GM21786 (cell line): ENCODE data around the gene NSD1.

Source experiments
- ATAC-seq: cut with Tn5 transposase; IDR thresholded peaks from one replicate; pipeline ENCODE4 v1.9.1; 2021; ENCODE audit not compliant: unreplicated experiment

Gene NSD1

DNA sequence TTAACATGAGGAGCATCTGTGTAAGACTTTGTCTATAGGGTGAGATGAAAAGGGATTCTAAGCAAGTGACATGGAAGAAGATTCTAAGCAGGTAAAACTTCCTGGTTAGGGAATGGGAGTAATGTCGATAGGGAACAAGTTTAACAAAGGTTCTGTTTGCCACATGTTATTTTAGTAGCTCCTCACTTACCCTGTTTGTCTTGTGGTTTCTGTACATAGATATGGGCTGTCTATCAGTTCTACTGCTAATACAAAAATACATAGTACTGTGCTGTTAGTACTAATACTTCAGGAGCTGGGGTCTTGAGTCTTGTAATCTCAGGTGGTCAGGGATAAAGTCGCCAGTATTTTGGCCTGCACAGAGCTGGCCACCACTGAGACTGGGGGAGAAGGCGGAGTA, 137.1 kb downstream of the NSD1 start:
- no peak for ATAC-seq

DNA sequence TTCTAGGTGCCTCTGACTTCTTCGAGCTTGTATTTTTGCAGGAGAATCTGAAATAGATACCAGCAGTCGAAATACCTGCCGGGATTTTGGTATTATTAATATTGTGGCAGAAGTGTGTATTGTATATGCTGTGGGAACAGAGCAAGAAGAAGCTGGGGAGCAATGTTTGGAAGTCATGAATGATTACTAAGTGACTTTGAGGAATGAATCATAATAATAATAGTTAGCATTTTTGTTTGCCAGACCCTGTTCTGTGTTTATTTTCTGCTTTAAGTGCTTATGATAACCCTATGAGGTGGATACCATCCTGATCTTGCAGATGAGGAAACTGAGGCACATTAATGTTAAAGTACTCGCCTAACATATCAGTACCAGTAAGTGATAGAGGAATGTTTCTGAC, 137.5 kb downstream of the NSD1 start:
- ATAC-seq = no peak

DNA sequence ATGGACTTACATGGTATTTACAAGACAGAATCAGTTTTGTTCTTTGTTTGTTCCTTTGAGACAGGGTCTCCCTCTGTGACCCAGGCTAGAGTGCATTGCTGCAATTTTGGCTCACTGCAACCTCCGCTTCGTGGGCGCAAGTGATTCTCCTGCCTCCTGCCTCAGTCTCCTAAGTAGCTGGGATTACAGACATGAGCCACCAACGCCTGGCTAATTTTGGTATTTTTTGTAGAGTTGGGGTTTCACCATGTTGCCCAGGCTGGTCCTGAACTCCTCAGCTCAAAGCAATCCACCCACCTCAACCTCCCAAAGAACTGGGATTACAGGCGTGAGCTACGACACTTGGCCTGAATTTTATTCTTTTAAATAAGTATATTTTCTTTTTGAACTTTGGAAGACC, 142.3 kb downstream of the NSD1 start:
- ATAC-seq = no peak

DNA sequence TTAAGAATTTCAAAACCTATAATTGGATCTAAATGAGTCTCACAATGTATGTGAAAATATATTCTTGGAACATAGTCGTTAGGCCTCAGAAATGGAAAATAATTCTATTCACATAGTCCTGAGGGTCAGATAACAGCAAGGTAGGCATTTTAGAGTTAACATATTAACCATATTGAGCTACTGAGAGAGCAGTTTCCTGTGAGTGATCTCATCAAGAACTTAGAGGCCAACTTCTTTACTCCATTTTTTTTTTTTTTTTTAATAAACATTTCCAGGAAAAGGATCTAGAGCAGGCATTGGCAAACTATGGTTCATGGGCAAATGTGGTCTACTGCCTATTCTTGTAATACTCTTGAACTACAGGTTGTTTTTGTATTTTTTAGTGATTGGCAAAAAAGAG, 143.3 kb downstream of the NSD1 start:
- ATAC-seq = no peak

DNA sequence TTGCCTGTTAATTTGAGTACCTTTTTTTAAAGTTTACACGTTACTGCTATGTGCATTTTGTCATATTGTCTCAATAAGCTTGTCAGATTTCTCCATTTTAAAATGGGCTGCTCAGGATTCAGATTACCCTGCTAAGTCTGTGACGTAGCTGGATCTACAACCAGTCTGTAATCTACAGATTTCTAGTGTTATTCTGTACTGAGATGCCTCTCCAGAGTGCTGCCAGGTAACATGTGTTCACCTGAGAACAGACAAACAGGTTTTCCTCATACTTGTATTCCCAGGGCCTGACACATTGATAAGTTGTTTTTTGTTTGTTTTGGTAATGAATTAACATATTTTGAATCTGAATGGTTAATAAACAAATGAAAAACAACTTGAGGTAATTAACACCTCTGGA, 154.6 kb downstream of the NSD1 start:
- ATAC-seq = no peak

DNA sequence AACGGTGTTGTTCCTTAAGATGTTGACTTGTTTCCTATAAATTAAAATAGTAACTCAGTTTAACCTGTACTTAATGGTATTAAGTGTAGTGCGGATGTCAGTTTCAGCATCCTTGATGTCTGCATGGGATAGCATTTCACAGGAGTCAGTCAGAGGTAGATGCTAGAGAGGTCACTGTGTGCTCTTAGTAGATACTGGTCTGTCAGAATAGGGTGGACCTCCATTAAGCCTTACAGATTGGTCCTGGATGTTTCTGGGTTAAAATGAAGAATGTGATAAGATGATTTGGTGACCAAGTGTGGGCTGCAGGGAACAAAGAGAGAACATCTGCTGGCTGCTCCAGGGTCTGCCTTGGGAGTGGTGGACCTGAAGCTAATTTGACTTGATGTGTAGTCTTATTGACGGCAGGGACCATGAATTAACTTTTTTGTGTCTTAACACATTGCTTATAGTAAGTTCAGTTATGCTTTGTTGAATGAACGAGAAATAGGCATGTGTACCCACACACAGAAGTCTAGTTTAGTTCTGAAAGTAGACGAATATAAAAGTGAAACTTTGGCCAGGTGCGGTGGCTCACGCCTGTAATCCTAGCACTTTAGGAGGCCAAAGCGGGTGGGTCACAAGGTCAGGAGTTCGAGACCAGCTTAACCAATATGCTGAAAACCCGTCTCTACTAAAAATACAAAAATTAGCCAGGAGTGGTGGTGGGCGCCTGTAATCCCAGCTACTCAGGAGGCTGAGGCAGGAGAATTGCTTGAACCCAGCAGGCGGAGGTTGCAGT, 157.4 kb downstream of the NSD1 start:
- ATAC-seq = no peak

DNA sequence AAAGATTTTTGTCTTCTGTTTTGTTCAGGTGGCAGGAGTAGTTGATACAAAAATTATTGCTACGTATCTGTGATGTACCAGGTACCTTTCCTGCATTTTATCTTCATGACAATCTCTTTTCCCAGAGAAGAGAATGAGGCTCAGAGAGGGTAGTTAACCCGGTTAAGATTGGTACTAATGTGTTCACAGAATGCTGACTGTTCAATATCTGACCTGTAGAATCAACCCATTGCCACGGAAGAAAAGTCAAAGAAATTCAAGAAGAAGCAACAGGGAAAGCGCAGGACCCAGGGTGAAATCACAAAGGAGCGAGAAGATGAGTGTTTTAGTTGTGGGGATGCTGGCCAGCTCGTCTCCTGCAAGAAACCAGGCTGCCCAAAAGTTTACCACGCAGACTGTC, 158.2 kb downstream of the NSD1 start:
- ATAC-seq = no peak

DNA sequence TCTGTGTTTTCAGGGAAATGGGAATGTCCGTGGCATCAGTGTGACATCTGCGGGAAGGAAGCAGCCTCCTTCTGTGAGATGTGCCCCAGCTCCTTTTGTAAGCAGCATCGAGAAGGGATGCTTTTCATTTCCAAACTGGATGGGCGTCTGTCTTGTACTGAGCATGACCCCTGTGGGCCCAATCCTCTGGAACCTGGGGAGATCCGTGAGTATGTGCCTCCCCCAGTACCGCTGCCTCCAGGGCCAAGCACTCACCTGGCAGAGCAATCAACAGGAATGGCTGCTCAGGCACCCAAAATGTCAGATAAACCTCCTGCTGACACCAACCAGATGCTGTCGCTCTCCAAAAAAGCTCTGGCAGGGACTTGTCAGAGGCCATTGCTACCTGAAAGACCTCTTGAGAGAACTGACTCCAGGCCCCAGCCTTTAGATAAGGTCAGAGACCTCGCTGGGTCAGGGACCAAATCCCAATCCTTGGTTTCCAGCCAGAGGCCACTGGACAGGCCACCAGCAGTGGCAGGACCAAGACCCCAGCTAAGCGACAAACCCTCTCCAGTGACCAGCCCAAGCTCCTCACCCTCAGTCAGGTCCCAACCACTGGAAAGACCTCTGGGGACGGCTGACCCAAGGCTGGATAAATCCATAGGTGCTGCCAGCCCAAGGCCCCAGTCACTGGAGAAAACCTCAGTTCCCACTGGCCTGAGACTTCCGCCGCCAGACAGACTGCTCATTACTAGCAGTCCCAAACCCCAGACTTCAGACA, 160.4 kb downstream of the NSD1 start:
- no peak for ATAC-seq

DNA sequence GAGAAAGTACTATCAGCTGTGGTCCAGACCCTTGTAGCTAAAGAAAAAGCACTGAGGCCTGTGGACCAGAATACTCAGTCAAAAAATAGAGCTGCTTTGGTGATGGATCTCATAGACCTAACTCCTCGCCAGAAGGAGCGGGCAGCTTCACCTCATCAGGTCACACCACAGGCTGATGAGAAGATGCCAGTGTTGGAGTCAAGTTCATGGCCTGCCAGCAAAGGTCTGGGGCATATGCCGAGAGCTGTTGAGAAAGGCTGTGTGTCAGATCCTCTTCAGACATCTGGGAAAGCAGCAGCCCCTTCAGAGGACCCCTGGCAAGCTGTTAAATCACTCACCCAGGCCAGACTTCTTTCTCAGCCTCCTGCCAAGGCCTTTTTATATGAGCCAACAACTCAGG, 161.1 kb downstream of the NSD1 start:
- ATAC-seq = no peak

DNA sequence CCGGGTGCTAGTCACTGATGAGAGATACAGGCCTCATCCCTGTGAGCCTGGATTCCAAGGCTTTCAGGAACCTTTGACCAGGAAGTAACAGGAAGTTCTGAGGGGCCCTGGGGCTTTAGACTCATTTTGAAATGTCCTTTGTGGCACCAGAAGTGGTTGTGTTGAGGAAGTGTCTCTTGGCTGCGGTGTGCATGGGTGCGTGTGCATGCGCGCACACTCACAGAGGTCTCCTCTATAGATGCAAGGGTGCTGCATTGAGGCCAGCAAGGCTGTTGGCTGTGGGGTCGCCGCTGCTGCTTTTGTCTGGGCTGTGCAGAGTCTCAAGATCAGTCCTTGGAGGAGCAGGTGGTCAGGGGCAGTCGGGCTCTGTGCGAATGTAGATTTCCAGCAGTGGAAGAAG, 162.4 kb downstream of the NSD1 start:
- no peak for ATAC-seq

DNA sequence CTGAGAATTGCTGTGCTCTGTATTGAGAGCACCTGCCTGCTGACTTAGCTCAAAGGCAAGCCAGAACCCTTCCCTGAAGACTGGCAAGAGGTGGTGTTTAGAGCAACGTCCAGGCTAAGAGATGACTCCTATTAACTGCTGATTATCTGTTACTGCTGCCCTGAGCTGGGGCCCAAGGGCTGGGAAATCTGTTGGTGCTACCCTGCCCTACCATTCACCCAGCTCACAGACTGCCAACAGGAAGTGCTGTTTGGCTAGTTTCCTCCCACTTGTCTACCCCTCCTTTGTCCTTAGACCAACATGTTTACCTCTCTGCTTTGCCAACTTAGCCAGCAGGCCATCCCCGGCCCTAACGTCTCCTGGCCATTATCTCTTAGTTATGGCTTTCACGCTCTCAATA, 163.0 kb downstream of the NSD1 start:
- ATAC-seq = no peak

DNA sequence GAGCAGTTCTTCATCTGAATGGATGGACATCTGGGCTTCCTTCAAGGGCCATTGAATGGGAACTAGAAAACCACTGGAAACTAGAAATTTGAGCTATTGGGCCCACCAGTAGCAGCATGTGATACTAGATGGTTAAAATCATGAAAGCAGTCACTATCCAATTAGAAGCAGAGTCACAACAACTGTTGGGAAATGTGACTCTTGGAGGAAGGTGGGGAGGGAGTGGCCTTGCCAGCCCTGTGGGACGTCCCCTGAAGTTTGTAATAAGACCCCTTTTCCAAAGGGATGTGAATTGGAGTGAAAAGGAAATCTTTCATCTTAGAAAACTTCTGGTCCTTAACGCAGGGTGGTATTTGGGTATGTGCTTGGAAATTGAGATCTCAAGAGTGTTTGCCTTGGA, 164.3 kb downstream of the NSD1 start:
- ATAC-seq = no peak

DNA sequence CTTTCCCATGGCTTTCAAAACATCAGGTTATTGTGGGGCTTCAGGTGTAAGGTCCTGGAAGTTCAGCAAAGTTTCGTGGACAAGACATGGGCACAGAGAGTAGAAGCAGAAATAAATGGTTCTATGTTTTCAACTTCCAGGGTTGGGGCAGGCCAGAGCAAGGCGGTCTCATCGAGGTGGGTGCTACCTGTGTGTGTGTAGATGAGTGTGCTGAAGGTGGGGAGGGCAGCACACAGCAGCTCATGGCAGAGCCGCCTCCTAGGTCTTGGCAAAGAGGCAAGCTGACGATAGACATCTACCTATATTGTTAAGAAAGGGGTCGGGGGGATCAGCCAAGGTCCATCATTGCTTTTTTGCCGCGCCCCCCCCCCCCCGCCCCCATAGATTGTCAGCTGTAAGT, 166.1 kb downstream of the NSD1 start:
- ATAC-seq = no peak

DNA sequence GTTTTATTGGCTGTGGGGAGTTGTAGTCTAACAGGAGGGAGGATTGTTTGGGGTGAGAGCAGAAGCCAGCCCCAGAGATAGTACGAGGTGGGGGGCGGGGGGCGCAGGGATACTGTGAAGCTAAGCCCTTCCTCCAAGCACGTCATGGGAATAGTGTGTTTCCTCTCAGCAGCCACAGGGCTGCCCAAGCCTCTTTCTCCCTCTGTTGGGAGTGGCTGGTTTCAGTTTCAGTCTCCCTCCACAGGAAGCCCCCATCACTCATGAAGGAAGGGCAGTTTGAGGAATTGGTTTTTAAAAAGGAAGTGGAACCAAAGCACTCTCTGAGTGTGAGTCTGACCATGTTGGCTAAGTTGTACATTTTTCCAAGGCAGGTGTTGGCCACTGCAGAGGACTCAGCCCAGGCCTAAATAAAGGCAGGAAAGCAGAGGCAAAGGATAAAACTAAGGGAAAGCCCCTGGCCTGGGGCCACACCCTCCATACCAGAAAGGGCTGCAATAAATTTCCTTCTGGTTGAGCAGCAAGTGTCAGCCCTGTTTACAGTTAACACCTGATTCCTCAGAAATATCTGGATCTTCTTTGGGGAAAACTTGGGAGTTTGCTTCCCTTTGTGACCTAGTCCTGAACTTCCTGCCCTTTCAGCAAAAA, 166.8 kb downstream of the NSD1 start:
- peak; percentile 38 for ATAC-seq

DNA sequence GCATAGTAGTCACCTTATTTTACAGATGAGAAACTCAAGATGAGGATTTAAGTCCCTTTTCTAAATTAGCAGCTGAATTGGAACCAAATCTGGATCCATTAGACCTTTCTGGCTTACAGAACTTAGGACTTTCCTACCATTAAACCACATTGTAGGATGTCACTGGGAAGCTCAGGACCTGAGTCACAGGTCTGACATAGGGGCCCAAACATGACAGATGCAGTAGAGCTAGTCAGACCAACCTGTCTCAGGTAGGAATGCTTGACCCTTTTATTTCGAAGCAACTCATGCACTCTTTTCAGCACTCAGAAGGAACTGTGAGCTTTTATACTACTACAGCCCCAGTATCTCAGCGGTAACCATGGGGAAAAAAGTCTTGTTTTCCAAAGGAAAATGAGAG, 167.4 kb downstream of the NSD1 start:
- no peak for ATAC-seq

DNA sequence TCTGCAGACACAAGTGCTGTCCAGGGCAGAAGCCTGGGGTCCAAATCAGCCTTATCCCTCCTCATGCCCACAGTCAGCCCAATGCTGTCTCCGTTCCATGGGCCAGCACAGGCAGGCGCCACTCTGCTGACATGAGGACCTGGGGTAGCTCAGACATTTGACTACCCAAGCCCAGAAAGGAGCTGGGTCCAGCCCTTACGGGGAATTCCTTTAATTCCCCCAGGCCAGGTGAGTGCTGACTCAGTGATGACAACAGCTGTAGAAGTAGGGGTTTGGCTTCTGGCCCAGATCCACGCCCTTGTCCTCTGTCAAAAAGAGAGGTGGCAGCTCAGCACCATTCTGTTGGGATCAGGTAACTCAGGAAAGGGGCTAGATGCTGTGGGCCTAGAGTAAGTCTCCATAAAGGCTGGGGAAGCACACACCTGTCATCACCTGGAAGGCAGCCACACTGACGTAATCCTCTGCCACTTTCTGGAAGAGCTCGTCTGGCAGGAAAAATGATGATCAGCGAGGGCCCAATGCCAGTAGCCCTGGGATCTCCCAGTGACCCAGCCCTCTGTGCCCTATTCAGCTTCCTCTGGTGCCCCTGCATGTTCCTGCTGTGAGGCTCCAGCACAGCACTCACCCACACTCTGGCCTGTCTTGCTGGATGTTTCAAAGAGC, 168.1 kb downstream of the NSD1 start:
- no peak for ATAC-seq

DNA sequence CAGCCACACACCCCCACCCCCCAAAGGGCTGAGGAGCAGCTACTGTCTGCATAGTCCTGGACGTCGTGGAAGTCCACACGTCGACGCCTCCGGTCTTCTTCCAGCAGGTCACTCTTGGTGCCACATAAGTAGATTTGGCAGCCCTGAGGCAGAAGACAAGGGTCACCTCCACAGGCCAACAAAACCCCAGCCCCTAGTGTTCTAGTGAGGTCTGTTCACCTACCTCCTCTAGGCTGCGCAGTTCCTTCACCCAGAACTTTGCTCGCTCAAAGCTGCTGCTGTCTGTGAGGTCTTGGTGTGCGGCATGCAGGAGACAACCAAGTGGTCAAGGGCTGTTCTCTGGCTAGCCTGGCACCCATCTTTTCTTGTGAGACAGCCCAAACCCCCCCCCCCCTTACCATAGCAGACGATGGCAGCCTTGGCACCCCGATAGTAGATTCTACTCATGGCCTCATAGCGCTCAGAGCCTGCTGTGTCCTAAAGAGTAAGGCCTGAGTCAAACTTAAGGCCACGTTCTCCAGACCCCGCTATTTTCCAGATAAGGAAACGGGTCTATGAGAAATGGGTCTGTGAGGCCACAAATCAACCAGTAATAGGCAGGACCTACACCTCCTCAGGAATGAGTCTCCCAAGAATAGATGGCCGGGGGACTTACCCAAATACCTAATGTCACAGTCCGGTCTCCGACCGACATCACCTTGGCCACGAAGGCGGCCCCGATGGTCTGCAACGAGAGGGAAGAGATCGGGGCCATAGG, 169.0 kb downstream of the NSD1 start:
- no peak for ATAC-seq

DNA sequence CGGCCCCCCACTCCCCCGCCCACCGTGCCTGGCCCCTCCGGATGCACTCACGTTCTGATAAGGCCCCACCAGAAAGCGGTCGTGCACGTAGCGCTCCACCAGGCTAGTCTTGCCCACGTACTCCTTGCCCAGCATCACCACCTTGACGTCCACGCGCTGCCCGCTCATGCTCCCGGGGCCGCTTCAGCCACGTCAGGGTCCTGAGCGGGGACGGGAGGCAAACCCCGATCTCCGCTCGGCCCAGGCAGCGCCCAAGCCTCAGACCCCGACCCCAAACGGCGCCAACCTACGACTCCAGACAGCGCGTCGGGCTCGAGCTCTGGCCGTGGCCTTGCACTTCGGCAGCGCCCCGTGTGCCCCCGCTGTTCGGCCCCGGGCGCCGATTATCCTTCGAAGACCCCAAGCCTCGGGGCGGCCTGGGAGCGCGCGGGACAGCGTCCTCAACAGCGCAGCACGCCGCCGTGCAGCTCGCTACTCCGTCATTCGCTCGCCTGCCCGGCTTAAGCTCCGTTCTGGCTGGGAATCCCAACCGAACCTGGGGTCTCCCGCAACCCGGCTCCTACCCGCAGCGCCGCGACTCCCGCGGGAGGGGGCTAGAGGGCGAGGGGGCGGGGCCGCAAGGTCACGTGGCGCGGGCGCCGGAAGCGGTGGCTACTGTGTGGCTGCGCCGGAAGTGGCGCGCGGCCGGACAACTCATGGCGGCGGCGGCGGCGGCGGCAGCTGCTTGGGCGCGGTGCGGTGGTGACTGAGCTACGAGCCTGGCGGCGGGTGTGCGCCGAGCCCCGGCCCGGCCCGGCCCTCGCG, 169.8 kb downstream of the NSD1 start, which contains the start of the genes PRELID1 and RAB24:
PRELID1 (plus strand) TSS at position 679 of the 804 bp plus-strand sequence. CDS start 187 bp downstream, outside the sequence.
RAB24 (minus strand) TSS at position 599 of the 804 bp plus-strand sequence; CDS start at position 168, 431 bp downstream.
- ATAC-seq = peak; percentile 50

DNA sequence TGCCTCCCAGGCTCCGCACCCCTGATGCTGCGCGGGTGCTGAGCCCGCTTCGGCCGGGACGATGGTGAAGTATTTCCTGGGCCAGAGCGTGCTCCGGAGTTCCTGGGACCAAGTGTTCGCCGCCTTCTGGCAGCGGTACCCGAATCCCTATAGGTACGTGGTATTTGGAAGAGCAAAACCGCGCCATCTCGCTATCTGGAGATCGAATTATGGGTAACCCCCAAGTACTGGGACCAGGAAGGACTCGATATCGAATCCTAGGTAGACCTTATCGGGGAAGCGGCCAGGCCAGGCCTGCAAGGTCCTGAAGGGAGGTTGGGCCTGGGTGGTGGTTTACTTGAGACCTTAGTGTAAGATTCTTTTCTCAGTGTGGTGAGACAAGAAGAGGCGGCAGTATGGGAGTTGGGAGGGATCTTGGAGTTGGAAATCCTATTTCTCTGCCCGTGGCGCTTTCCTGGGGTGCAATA, 170.4 kb downstream of the NSD1 start:
- ATAC-seq = no peak
